Astrocyte (in vitro differentiated cells and primary cell): ENCODE measurements around the gene MAPK11. TPM values are rescaled to one million over a fixed set of nuclear protein-coding genes. Genes with fewer than 3 reads are reported as not detected.

Experiments used
- DNase-seq: peaks from one replicate; pipeline ENCODE4 v3.0.0-alpha.2; 2010; ENCODE audit warnings: low read depth
- FAIRE-seq: peaks from 2 replicates; lab custom pipeline; 2011; peaks lifted over from hg19 to GRCh38; lab: Jason Lieb, UNC
- H2AFZ ChIP-seq: 2 replicates; pipeline ENCODE4 v1.6.0; 2012; ENCODE audit warnings: low read depth, low read length, inconsistent platforms
- H3K27ac ChIP-seq: 2 replicates; pipeline ENCODE4 v1.5.1; 2011; ENCODE audit warnings: low read depth, low read length, inconsistent platforms
- H3K27me3 ChIP-seq: 2 replicates; pipeline ENCODE4 v1.6.0; 2011; ENCODE audit warnings: low read length, inconsistent platforms; ENCODE audit not compliant: insufficient read depth
- H3K36me3 ChIP-seq: 2 replicates; pipeline ENCODE4 v1.5.1; 2011; ENCODE audit warnings: low read length, inconsistent platforms; ENCODE audit not compliant: insufficient read depth
- H3K4me1 ChIP-seq: 2 replicates; pipeline ENCODE4 v1.5.1; 2011; ENCODE audit warnings: low read length, inconsistent platforms; ENCODE audit not compliant: insufficient read depth
- H3K4me2 ChIP-seq: 2 replicates; pipeline ENCODE4 v1.6.0; 2012; ENCODE audit warnings: low read length, inconsistent platforms
- H3K4me3 ChIP-seq: 2 replicates; pipeline ENCODE4 v1.5.1; 2011; ENCODE audit warnings: low read depth, mild to moderate bottlenecking, low read length, inconsistent platforms; ENCODE audit not compliant: insufficient read depth
- H3K79me2 ChIP-seq: 2 replicates; pipeline ENCODE4 v1.6.0; 2012; ENCODE audit warnings: mild to moderate bottlenecking, low read length, inconsistent platforms; ENCODE audit not compliant: insufficient read depth
- H3K9ac ChIP-seq: 2 replicates; pipeline ENCODE4 v1.6.0; 2012; ENCODE audit warnings: mild to moderate bottlenecking, low read length, inconsistent platforms
- H3K9me3 ChIP-seq: 2 replicates; pipeline ENCODE4 v1.5.1; 2012; ENCODE audit warnings: low read depth, mild to moderate bottlenecking, low read length, inconsistent platforms; ENCODE audit not compliant: insufficient read depth
- H4K20me1 ChIP-seq: 2 replicates; pipeline ENCODE4 v1.6.0; 2012; ENCODE audit warnings: low read length, inconsistent platforms; ENCODE audit not compliant: insufficient read depth
- H3K27ac Mint-ChIP-seq: one replicate; pipeline ENCODE4 v1.8.0; 2021; ENCODE audit warnings: mild to moderate bottlenecking, mixed read lengths; ENCODE audit not compliant: unreplicated experiment
- H3K27me3 Mint-ChIP-seq: one replicate; pipeline ENCODE4 v1.8.0; 2021; ENCODE audit warnings: low read depth, mixed read lengths; ENCODE audit not compliant: unreplicated experiment
- H3K36me3 Mint-ChIP-seq: one replicate; pipeline ENCODE4 v1.8.0; 2021; ENCODE audit warnings: low read depth, mixed read lengths; ENCODE audit not compliant: unreplicated experiment
- H3K4me1 Mint-ChIP-seq: one replicate; pipeline ENCODE4 v1.8.0; 2021; ENCODE audit warnings: low read depth, mixed read lengths; ENCODE audit not compliant: unreplicated experiment
- H3K4me3 Mint-ChIP-seq: one replicate; pipeline ENCODE4 v1.8.0; 2021; ENCODE audit warnings: mild to moderate bottlenecking, moderate library complexity, mixed read lengths; ENCODE audit not compliant: unreplicated experiment
- H3K9me3 Mint-ChIP-seq: one replicate; pipeline ENCODE4 v1.8.0; 2021; ENCODE audit warnings: mild to moderate bottlenecking, mixed read lengths; ENCODE audit not compliant: unreplicated experiment
- EZH2 ChIP-seq: IDR thresholded peaks from 2 replicates; pipeline ENCODE4 v1.6.1; 2012; ENCODE audit warnings: mild to moderate bottlenecking, low read length, inconsistent platforms; ENCODE audit not compliant: insufficient read depth
- total RNA-seq: library from RNA; stranded (reverse); gene quantifications from 2 replicates; pipeline ENCODE4 v1.2.1, GENCODE V29; 2021
- TF ChIP-seq, protein P1 (sequence below): IDR thresholded peaks from 2 replicates; pipeline ENCODE4 v1.5.1; 2011; ENCODE audit warnings: low read depth, mild to moderate bottlenecking, inconsistent platforms, low read length, moderate library complexity; ENCODE audit not compliant: insufficient read depth

The MAPK11 gene
- total RNA-seq, 1 donor from 2014 or later = 19.6 TPM

DNA sequence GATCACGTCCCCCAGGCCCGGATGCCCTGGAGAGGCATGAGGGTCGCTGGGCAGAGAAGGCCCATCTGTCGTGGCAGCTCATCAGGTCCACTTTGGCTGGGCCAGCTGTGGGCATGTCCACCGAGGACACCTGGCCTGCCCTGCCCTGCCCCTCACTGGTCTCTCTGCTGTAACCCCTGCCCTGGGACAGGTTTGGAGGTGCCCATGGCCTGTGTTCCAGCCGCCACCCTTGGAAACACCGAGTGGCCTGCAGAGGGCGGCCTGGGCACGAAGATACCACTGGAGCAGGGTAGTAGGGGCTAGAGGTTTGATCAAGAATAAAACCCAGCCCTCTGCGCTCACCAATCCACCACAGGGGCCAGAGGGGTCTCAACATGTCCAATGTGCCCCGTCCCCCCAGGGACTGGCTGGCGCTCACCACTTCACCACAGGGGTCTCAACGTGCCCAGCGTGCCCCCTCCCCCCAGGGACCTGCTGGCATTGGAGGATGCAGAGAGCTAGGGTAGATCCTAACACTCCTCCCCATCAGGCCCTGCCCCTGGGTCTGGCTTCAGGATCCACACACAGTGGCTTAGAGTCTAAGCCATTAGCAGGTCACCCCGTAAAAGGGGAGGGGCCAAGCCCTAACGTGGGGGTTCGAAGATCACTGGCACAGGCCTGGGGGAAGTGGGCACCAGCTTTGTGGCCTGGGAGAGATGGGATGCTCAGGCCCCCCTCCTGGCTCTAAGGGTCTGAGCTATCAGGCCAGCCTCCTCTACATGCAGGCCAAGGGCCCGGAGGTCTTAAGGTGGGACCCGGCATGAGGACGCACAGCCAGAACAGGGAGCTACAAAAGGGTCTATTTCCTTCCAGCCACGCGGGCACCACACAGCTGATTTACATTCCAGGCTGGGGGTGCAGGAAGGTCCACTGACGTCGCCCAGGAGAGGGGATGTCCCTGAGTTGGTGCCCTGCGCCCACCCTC is 17.8 kb downstream of the MAPK11 start:
- H3K4me3 Mint-ChIP-seq = no peak overlapping the region
- no peak overlapping the region for H2AFZ ChIP-seq
- no peak overlapping the region for H3K27ac Mint-ChIP-seq
- H3K4me3 ChIP-seq = no peak overlapping the region
- peaks cover 3% of the 10 kb centered on the region for H3K36me3 Mint-ChIP-seq
- H4K20me1 ChIP-seq = peaks cover 40% of the 10 kb centered on the region
- FAIRE-seq (no peak), DNase-seq (no peak)
- H3K79me2 ChIP-seq = peaks cover 21% of the 10 kb centered on the region
- H3K27me3 ChIP-seq = no peaks in the 10 kb centered on the region
- H3K4me2 ChIP-seq = no peak overlapping the region
- peaks cover 18% of the 10 kb centered on the region for H3K4me1 ChIP-seq
- H3K27me3 Mint-ChIP-seq = no peaks in the 10 kb centered on the region
- H3K9me3 ChIP-seq = no peaks in the 10 kb centered on the region
- H3K9ac ChIP-seq = no peak overlapping the region
- no peak for TF ChIP-seq EZH2
- TF ChIP-seq, protein P1, sequence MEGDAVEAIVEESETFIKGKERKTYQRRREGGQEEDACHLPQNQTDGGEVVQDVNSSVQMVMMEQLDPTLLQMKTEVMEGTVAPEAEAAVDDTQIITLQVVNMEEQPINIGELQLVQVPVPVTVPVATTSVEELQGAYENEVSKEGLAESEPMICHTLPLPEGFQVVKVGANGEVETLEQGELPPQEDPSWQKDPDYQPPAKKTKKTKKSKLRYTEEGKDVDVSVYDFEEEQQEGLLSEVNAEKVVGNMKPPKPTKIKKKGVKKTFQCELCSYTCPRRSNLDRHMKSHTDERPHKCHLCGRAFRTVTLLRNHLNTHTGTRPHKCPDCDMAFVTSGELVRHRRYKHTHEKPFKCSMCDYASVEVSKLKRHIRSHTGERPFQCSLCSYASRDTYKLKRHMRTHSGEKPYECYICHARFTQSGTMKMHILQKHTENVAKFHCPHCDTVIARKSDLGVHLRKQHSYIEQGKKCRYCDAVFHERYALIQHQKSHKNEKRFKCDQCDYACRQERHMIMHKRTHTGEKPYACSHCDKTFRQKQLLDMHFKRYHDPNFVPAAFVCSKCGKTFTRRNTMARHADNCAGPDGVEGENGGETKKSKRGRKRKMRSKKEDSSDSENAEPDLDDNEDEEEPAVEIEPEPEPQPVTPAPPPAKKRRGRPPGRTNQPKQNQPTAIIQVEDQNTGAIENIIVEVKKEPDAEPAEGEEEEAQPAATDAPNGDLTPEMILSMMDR = peak; percentile 45
- H3K4me1 Mint-ChIP-seq = peaks cover 2% of the 10 kb centered on the region
- no peaks in the 10 kb centered on the region for H3K9me3 Mint-ChIP-seq
- no peaks in the 10 kb centered on the region for H3K36me3 ChIP-seq
- no peak overlapping the region for H3K27ac ChIP-seq

DNA sequence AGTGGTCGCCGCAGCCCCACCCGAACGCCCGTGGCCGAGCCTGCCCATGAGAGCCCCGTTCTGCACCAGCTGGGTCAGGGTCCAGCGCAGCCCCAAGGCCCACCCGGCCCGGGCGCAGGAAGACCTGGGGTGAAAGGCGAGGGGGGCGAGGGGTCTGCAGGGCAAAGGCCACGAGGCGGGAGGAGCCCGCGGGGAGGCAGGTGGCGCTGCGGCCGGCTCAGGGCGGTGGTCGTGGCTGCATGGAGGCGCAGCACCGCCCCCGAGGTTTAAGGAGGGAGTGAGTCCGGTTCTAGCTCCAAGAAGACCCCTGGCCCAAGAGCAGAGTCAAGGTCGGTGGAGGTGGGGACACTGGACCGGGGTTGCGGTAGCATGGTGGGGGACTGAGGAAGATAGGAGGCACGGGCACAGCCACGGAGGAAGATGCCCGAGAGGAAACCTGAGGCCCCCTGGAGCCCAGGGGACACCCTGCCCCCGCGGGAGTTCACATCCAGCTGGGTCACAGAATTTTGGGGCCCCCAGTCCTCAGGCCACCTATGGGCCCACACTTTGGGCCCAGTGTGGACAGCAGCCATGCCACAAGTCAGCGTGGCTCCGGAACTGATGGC is 18.6 kb downstream of the MAPK11 start:
- H3K27ac Mint-ChIP-seq = no peak overlapping the region
- DNase-seq (no peak), FAIRE-seq (no peak)
- no peaks in the 10 kb centered on the region for H3K27me3 Mint-ChIP-seq
- Histone ChIP-seq H3K27me3 (no peaks in the 10 kb centered on the region), H3K4me3 (peak overlapping the region; percentile 75), H3K4me2 (peak overlapping the region; percentile 99), H4K20me1 (peaks cover 41% of the 10 kb centered on the region), H3K4me1 (peaks cover 18% of the 10 kb centered on the region), H3K36me3 (no peaks in the 10 kb centered on the region), H3K9me3 (no peaks in the 10 kb centered on the region), H3K9ac (peak overlapping the region; percentile 89), H3K27ac (no peak overlapping the region), H2AFZ (peak overlapping the region; percentile 71), H3K79me2 (peaks cover 26% of the 10 kb centered on the region)
- H3K9me3 Mint-ChIP-seq = no peaks in the 10 kb centered on the region
- no peak for TF ChIP-seq EZH2
- TF ChIP-seq, protein P1 = no peak
- H3K4me3 Mint-ChIP-seq = no peak overlapping the region
- H3K36me3 Mint-ChIP-seq = peaks cover 5% of the 10 kb centered on the region
- peaks cover 2% of the 10 kb centered on the region for H3K4me1 Mint-ChIP-seq
